ENCODE measurements around the gene NRBP1. TPM values are rescaled to one million over a fixed set of nuclear protein-coding genes. Genes with fewer than 3 reads are reported as not detected.

The NRBP1 gene
- total RNA-seq, 4 donors from 2014 or later, result 91.8 to 125 (median 120) TPM

DNA sequence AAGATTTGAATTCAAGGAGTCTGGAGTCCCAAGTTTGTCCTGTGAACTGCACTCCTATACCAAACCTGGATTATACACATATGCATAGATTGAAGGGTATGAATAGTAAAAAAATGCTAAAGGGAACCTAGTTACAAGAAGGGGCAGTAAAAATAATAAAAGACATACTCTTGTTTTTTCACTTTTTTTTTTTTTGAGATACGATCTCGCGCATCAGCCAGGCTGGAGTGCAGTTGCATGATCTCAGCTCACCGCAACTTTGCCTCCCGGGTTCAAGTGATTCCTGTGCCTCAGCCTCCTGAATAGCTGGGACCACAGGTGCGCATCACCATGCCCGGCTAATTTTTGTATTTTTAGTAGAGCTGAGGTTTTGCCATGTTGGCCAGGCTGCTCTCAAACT lies 36.0 kb downstream of the NRBP1 start:
- no peaks in the 10 kb centered on the region for H3K4me1 ChIP-seq
- H3K36me3 ChIP-seq, result peaks cover 0 to 14% of the 10 kb centered on the region in 2 donors
- no peak for DNase-seq
- no peak for TF ChIP-seq POLR2A (IDR thresholded peaks at IDR 0.05)
- TF ChIP-seq, protein P1, sequence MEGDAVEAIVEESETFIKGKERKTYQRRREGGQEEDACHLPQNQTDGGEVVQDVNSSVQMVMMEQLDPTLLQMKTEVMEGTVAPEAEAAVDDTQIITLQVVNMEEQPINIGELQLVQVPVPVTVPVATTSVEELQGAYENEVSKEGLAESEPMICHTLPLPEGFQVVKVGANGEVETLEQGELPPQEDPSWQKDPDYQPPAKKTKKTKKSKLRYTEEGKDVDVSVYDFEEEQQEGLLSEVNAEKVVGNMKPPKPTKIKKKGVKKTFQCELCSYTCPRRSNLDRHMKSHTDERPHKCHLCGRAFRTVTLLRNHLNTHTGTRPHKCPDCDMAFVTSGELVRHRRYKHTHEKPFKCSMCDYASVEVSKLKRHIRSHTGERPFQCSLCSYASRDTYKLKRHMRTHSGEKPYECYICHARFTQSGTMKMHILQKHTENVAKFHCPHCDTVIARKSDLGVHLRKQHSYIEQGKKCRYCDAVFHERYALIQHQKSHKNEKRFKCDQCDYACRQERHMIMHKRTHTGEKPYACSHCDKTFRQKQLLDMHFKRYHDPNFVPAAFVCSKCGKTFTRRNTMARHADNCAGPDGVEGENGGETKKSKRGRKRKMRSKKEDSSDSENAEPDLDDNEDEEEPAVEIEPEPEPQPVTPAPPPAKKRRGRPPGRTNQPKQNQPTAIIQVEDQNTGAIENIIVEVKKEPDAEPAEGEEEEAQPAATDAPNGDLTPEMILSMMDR (IDR thresholded peaks at IDR 0.05 in 4 of 5, conservative IDR thresholded peaks at IDR 0.05 in 1 of 5), result no peak
- H3K4me3 ChIP-seq, result no peak overlapping the region
- in situ Hi-C loops (cut with MboI; ENCODE audit: low sequenced_read_pairs in 4 of 4) (loop anchor here in 1 of 4 donors (25.0 kb wide), 1 partner anchor 173 kb away; the partner anchor contains the start of genes CCDC121 and GPN1), intact Hi-C loops (cut with DNase I; ENCODE audit: low total_unique reads) (loop anchor here (10.0 kb wide), 1 partner anchor 60 kb away; no protein-coding TSS in a partner anchor)
- H3K9me3 ChIP-seq, result no peaks in the 10 kb centered on the region
- ATAC-seq, result no peak
- no peaks in the 10 kb centered on the region for H3K27me3 ChIP-seq
- no peak overlapping the region for H3K27ac ChIP-seq

DNA sequence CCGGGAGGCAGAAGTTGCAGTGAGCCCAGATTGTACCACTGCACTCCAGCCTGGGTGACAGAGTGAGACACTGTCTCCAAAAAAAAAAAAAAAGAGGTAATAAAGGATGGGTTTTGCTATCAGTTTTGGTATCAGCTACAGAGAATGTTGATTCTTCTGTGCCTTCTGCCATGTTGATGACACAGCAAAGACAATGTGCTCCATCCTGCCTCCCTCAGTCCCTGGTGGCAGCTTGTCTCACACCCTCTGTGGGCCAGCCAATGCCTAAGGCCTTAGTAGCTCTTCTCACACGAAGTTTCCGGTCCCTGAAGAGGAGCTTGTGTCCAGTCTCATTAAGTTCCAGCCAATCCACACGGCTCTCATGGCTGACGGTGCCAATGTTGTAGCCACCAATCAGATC lies 43.5 kb downstream of the NRBP1 start:
- peaks cover 4 to 58% of the 10 kb centered on the region in 2 donors for H3K36me3 ChIP-seq
- in situ Hi-C loops (cut with MboI; ENCODE audit: low sequenced_read_pairs in 4 of 4), result loop anchor here in 1 of 4 donors (25.0 kb wide), 1 partner anchor 165 kb away; the partner anchor contains the start of genes CCDC121 and GPN1

GRCh38 chr2:27485496-27485895 lies 57.1 kb downstream of the NRBP1 start:
- H3K4me3 ChIP-seq, result no peak overlapping the region
- H3K4me1 ChIP-seq, result peaks cover 13 to 19% of the 10 kb centered on the region in 2 donors
- DNase-seq (no peak), ATAC-seq (no peak)
- no peaks in the 10 kb centered on the region for H3K27me3 ChIP-seq
- intact Hi-C loops (cut with DNase I; ENCODE audit: low total_unique reads), result loop anchor here (5.0 to 10.0 kb wide), 4 partner anchors 97 to 271 kb away; partner anchors contain the start of genes ATRAID, CAD, CCDC121 and GPN1
- TF ChIP-seq, protein P1 (IDR thresholded peaks at IDR 0.05 in 4 of 5, conservative IDR thresholded peaks at IDR 0.05 in 1 of 5), result no peak
- TF ChIP-seq POLR2A (IDR thresholded peaks at IDR 0.05), result no peak
- H3K9me3 ChIP-seq, result no peaks in the 10 kb centered on the region
- in situ Hi-C loops (cut with MboI; ENCODE audit: low sequenced_read_pairs in 4 of 4), result no loop called here
- peaks cover 0 to 38% of the 10 kb centered on the region in 2 donors for H3K36me3 ChIP-seq
- no peak overlapping the region for H3K27ac ChIP-seq

More for the DNA sequence above, 43.5 kb downstream of the NRBP1 start:
- TF ChIP-seq, protein P1 (IDR thresholded peaks at IDR 0.05 in 4 of 5, conservative IDR thresholded peaks at IDR 0.05 in 1 of 5), result no peak
- TF ChIP-seq POLR2A (IDR thresholded peaks at IDR 0.05), result no peak
- intact Hi-C loops (cut with DNase I; ENCODE audit: low total_unique reads), result no loop called here
- Histone ChIP-seq H3K27ac (no peak overlapping the region), H3K9me3 (no peaks in the 10 kb centered on the region), H3K4me1 (no peaks in the 10 kb centered on the region), H3K27me3 (no peaks in the 10 kb centered on the region), H3K4me3 (no peak overlapping the region)
- ATAC-seq, result no peak
- no peak for DNase-seq

- in situ Hi-C loops (cut with MboI; ENCODE audit: low sequenced_read_pairs in 4 of 4) (no loop called here), intact Hi-C loops (cut with DNase I; ENCODE audit: low total_unique reads) (loop anchor here (1.0 to 10.0 kb wide), 5 partner anchors 81 to 274 kb away; partner anchors contain the start of genes ATRAID, CAD, CCDC121 and GPN1)
- ATAC-seq (no peak), DNase-seq (no peak)
- TF ChIP-seq POLR2A (IDR thresholded peaks at IDR 0.05), result no peak
- TF ChIP-seq, protein P1 (IDR thresholded peaks at IDR 0.05 in 4 of 5, conservative IDR thresholded peaks at IDR 0.05 in 1 of 5), result no peak
- H3K9me3 ChIP-seq, result no peaks in the 10 kb centered on the region
- peak overlapping the region; percentile 69 to 83 (median 77) for H3K4me3 ChIP-seq
- H3K36me3 ChIP-seq, result peaks cover 0 to 8% of the 10 kb centered on the region in 2 donors
- peak overlapping the region; percentile 75 to 85 (median 83) for H3K27ac ChIP-seq
- H3K27me3 ChIP-seq, result peaks cover 0 to under 1% (median 0%) of the 10 kb centered on the region in 3 donors
- peaks cover 13 to 19% of the 10 kb centered on the region in 2 donors for H3K4me1 ChIP-seq
Measured at GRCh38 chr2:27489118-27489497, 60.7 kb downstream of the NRBP1 start.
